CD14-positive monocyte (primary cell): ENCODE measurements around the gene LSG1. TPM values are rescaled to one million over a fixed set of nuclear protein-coding genes. Genes with fewer than 3 reads are reported as not detected.

Experiments used
- DNase-seq, 3 donors: peaks; one replicate each; pipeline ENCODE4 v3.0.0-alpha.2; 2011 to 2022
- H2AFZ ChIP-seq: 2 replicates; pipeline ENCODE4 v1.6.0; 2012; ENCODE audit warnings: mild to moderate bottlenecking, low read depth, low read length, inconsistent platforms; ENCODE audit not compliant: insufficient read depth, poor library complexity, severe bottlenecking
- H3K27ac ChIP-seq, 2 donors: 1 replicate in 1 of 2; 2 replicates in 1 of 2; pipeline ENCODE4 v1.5.1; 2012 to 2013; ENCODE audit warnings: low read length in 2 of 2, control low read depth in 1 of 2, inconsistent platforms in 1 of 2, low read depth in 1 of 2, mild to moderate bottlenecking in 1 of 2
- H3K27me3 ChIP-seq, 2 donors: one replicate each; pipeline versions ENCODE4 v1.6.0 to v1.6.1; 2011 to 2013; ENCODE audit warnings: low read length in 2 of 2; ENCODE audit not compliant: control insufficient read depth in 2 of 2, insufficient read depth in 2 of 2
- H3K36me3 ChIP-seq, 2 donors: replicated peaks in 1 of 2; 1 replicate in 1 of 2; 2 replicates in 1 of 2; pipeline versions ENCODE4 v1.5.1 to v1.6.1; 2012 to 2013; ENCODE audit warnings: low read length in 2 of 2, control low read depth in 1 of 2, inconsistent platforms in 1 of 2, mild to moderate bottlenecking in 1 of 2; ENCODE audit not compliant: insufficient read depth in 2 of 2, control insufficient read depth in 1 of 2
- H3K4me1 ChIP-seq, 2 donors: 1 replicate in 1 of 2; 2 replicates in 1 of 2; pipeline versions ENCODE4 v1.5.1 to v1.6.1; 2012 to 2013; ENCODE audit warnings: low read length in 2 of 2, control low read depth in 1 of 2, inconsistent platforms in 1 of 2, mild to moderate bottlenecking in 1 of 2, moderate library complexity in 1 of 2; ENCODE audit not compliant: insufficient read depth in 2 of 2, control insufficient read depth in 1 of 2
- H3K4me2 ChIP-seq: replicated peaks from 2 replicates; pipeline ENCODE3; 2012; ENCODE audit warnings: low read length, moderate library complexity, mild to moderate bottlenecking; ENCODE audit not compliant: poor library complexity, severe bottlenecking; ENCODE audit errors: extremely low read depth
- H3K4me3 ChIP-seq, 3 experiments: fragments of 200-600 bp in 1 of 3; sonication (generic) in 1 of 3; replicated peaks in 1 of 3; 1 replicate in 2 of 3; 2 replicates in 1 of 3; pipeline ENCODE4 v1.5.1; 2011 to 2013; ENCODE audit warnings: low read length in 3 of 3, mild to moderate bottlenecking in 3 of 3, control low read depth in 2 of 3, low read depth in 2 of 3, inconsistent platforms in 1 of 3, moderate library complexity in 1 of 3
- H3K79me2 ChIP-seq: 2 replicates; pipeline ENCODE4 v1.6.0; 2012; ENCODE audit warnings: mild to moderate bottlenecking, control low read depth, inconsistent platforms, low read length, moderate library complexity; ENCODE audit not compliant: insufficient read depth
- H3K9ac ChIP-seq: 2 replicates; pipeline ENCODE4 v1.6.0; 2017; ENCODE audit warnings: low read length, mild to moderate bottlenecking; ENCODE audit not compliant: insufficient read depth, poor library complexity, severe bottlenecking
- H3K9me3 ChIP-seq, 2 donors: replicated peaks in 1 of 2; 1 replicate in 1 of 2; 2 replicates in 1 of 2; pipeline versions ENCODE4 v1.5.1 to v1.6.1; 2012 to 2013; ENCODE audit warnings: low read length in 2 of 2, control low read depth in 1 of 2; ENCODE audit not compliant: control insufficient read depth in 1 of 2, insufficient read depth in 1 of 2
- H4K20me1 ChIP-seq: 2 replicates; pipeline ENCODE4 v1.6.0; 2012; ENCODE audit warnings: mild to moderate bottlenecking, low read length, control low read depth, moderate library complexity; ENCODE audit not compliant: insufficient read depth
- H3K27ac Mint-ChIP-seq, 7 donors: one replicate each; pipeline ENCODE4 v1.8.0; 2020; ENCODE audit warnings: mild to moderate bottlenecking in 7 of 7, mixed read lengths in 7 of 7, moderate library complexity in 6 of 7, inconsistent platforms in 2 of 7
- H3K27me3 Mint-ChIP-seq, 3 donors: one replicate each; pipeline ENCODE4 v1.8.0; 2021 to 2022; ENCODE audit warnings: low read depth in 3 of 3, mild to moderate bottlenecking in 3 of 3, mixed read lengths in 3 of 3, moderate library complexity in 3 of 3, inconsistent platforms in 1 of 3
- H3K36me3 Mint-ChIP-seq, 2 donors: one replicate each; pipeline ENCODE4 v1.8.0; 2020; ENCODE audit warnings: mixed read lengths in 2 of 2, inconsistent platforms in 1 of 2, mild to moderate bottlenecking in 1 of 2
- H3K4me1 Mint-ChIP-seq: one replicate; pipeline ENCODE4 v1.8.0; 2020; ENCODE audit warnings: mild to moderate bottlenecking, mixed read lengths
- H3K4me3 Mint-ChIP-seq, 2 donors: one replicate each; pipeline ENCODE4 v1.8.0; 2020; ENCODE audit warnings: mild to moderate bottlenecking in 2 of 2, mixed read lengths in 2 of 2, moderate library complexity in 1 of 2
- H3K9me3 Mint-ChIP-seq, 7 donors: one replicate each; pipeline ENCODE4 v1.8.0; 2020 to 2022; ENCODE audit warnings: mixed read lengths in 7 of 7, mild to moderate bottlenecking in 6 of 7, moderate library complexity in 6 of 7, inconsistent platforms in 2 of 7
- CTCF ChIP-seq: fragments of 200-600 bp; IDR thresholded peaks from one replicate; pipeline ENCODE4 v1.8.0; 2022; ENCODE audit warnings: antibody characterized with exemption, mild to moderate bottlenecking
- WGBS: methylation state at CpG from one replicate; pipeline ENCODE4 v1.1.5; 2013; ENCODE audit warnings: missing lambda C conversion rate; ENCODE audit not compliant: insufficient coverage; 5-methylcytosine and 5-hydroxymethylcytosine counted together
- intact Hi-C, 2 donors: fragments of 100-400 bp; cut with micrococcal nuclease; formaldehyde crosslinking; loops; one replicate each; pipeline versions ENCODE4 v1.15.0 to v1.15.1; 2023
- polyA plus RNA-seq, 3 donors: library from polyadenylated mRNA; depleted of rRNA in 1 of 3; unstranded in 2 of 3; stranded (reverse) in 1 of 3; fragments of 300-500 nt in 2 of 3; fragments of >200 nt in 1 of 3; fragmentation: Illumina TruSeq in 2 of 3; gene quantifications; 1 replicate in 2 of 3; 2 replicates in 1 of 3; pipeline ENCODE4 v1.2.3, GENCODE V29; 2012 to 2021

LSG1 gene
- polyA plus RNA-seq, 3 donors: 6.7 to 30.9 (median 9.9) TPM

DNA sequence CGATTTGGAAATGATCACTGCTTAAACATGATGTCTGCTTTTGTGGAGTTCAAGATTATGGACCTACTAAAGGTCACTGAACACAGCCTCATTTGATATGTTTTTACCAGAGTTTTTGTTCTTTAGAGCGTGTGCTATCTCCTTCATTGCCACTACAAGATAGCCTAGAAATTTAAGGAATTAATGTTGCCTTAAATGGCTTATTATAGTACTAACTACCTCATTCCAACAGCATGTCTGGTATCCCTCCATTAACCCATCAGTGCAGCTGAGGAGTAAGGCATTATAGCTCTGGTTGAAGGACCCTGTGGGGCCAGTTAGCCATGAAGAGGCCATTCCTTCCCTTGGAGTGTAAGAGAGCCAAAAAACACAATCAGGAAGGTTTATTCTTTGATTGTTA is 11.4 kb upstream of the LSG1 start:
- H3K4me1 Mint-ChIP-seq: peaks cover 38% of the 10 kb centered on the region
- H3K27ac Mint-ChIP-seq: peak overlapping the region in 5 of 7 donors; percentile 14 to 78 (median 37)
- no peak overlapping the region for H3K4me3 Mint-ChIP-seq
- TF ChIP-seq CTCF: no peak
- Histone ChIP-seq H3K9me3 (no peaks in the 10 kb centered on the region), H3K36me3 (no peaks in the 10 kb centered on the region), H4K20me1 (peaks cover 18% of the 10 kb centered on the region), H2AFZ (no peak overlapping the region), H3K27me3 (no peaks in the 10 kb centered on the region), H3K4me2 (peak overlapping the region; percentile 43), H3K4me1 (peaks cover 33 to 46% of the 10 kb centered on the region in 2 donors), H3K9ac (no peak overlapping the region), H3K27ac (no peak overlapping the region), H3K79me2 (peaks cover 20% of the 10 kb centered on the region), H3K4me3 (no peak overlapping the region)
- no CpG with 5 or more reads among the region's 2 CpGs for WGBS
- peaks cover 2 to 4% (median 2%) of the 10 kb centered on the region in 3 donors for H3K27me3 Mint-ChIP-seq
- no peak for DNase-seq
- H3K36me3 Mint-ChIP-seq: no peaks in the 10 kb centered on the region
- intact Hi-C loops: loop anchor here (2.0 to 10.0 kb wide), 6 partner anchors 171 to 841 kb away; no protein-coding TSS in a partner anchor
- H3K9me3 Mint-ChIP-seq: no peaks in the 10 kb centered on the region

DNA sequence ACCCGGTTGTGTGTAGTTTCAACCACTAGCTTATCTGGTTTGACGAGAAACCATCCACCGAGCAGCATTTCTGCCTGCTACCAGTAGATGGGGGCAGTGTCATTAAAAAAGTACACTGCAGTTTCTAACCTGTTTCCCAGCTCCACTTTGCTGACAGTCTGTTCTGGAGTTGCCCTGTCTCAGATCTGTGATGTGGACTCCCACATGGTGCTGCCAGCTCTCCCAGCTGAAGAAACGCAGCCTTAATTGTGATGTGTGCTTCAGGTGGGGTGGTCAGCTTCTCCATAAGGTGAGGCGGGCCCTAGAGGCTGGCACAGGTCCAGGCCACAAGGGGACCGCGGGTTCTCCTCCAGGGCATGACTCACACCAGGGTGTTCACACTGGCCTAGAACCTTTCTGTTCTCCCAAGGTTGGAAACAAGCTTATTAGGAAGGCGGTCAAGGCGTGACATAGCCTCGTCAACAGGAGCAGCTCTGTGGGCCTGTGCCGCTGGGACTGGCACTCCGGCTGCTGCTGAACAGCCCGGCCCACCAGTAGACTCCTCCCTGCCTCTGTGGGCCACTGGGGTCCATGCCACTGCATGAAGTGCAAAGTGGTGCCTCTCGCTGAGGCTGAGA is 10.8 kb upstream of the LSG1 start:
- Histone ChIP-seq H3K79me2 (peaks cover 19% of the 10 kb centered on the region), H3K4me2 (peak overlapping the region; percentile 43), H4K20me1 (peaks cover 17% of the 10 kb centered on the region), H3K4me1 (peaks cover 29 to 40% of the 10 kb centered on the region in 2 donors), H3K4me3 (no peak overlapping the region), H3K9ac (no peak overlapping the region), H3K27me3 (no peaks in the 10 kb centered on the region), H3K9me3 (no peaks in the 10 kb centered on the region), H3K27ac (peak overlapping the region in 1 of 2 donors; percentile 1), H2AFZ (peak overlapping the region; percentile 33), H3K36me3 (no peaks in the 10 kb centered on the region)
- peaks cover 34% of the 10 kb centered on the region for H3K4me1 Mint-ChIP-seq
- 41% methylated on average over 7 of the region's 14 CpGs for WGBS
- peak overlapping the region in 6 of 7 donors; percentile 24 to 86 (median 68) for H3K27ac Mint-ChIP-seq
- peak overlapping the region; percentile 57 to 59 for H3K4me3 Mint-ChIP-seq
- peak; percentile 63 to 79 (median 68) for DNase-seq
- no peaks in the 10 kb centered on the region for H3K9me3 Mint-ChIP-seq
- TF ChIP-seq CTCF: peak; percentile 87
- H3K36me3 Mint-ChIP-seq: no peaks in the 10 kb centered on the region
- H3K27me3 Mint-ChIP-seq: peaks cover 2 to 4% (median 2%) of the 10 kb centered on the region in 3 donors
- intact Hi-C loops: loop anchor here (2.0 to 10.0 kb wide), 6 partner anchors 172 to 842 kb away; no protein-coding TSS in a partner anchor
